ENCODE data around the gene KRTAP5-1. TPM values are rescaled to one million over a fixed set of nuclear protein-coding genes. Genes with fewer than 3 reads are reported as not detected.

KRTAP5-1 gene
- polyA plus RNA-seq, 1 of the 3 experiments (the other 2 are of a cell fraction), result not detected

DNA sequence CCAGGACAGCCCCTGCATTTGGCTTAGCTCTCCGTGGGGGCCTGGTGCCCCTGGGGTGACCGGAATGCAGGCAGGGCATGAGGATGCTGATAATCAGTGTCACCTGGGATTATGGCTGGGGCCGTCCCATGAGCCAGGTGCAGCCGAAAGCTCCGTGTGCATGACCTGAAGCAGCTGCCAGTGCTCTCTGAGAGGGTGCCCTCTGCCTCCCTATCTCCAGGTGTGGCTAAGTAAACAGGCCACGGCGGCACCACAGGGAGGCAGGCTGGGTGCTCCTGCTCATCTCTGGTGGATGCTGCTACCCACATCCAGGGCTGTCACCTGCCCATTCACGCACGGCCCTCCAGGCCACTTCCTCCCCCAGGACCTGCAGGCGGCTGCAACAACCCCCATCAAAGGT, 42.8 kb downstream of the KRTAP5-1 start:
- Histone ChIP-seq H3K27ac (ENCODE audit: low read depth in 2 of 2, low read length in 1 of 2) (no peak overlapping the region), H2AFZ (ENCODE audit: low read depth) (no peak overlapping the region), H3K9me2 (no peaks in the 10 kb centered on the region), H3K4me1 (ENCODE audit: control insufficient read depth in 1 of 2, insufficient read depth in 2 of 2, low read depth in 1 of 2, low read length in 1 of 2) (peaks cover 0 to 3% of the 10 kb centered on the region in 2 experiments; a peak in 1 of 4 replicates), H4K20me1 (ENCODE audit: insufficient read depth) (peaks cover 4% of the 10 kb centered on the region), H3K9me3 (no peaks in the 10 kb centered on the region), H3K79me2 (ENCODE audit: insufficient read depth) (peaks cover 3% of the 10 kb centered on the region; the same call in 1 of the 2 replicates), H3F3A (replicated peaks; ENCODE audit: insufficient read depth) (no peaks in the 10 kb centered on the region), H3K9ac (no peak overlapping the region), H3K4me2 (no peak overlapping the region), H3K27me3 (ENCODE audit: insufficient read depth) (peaks cover 12% of the 10 kb centered on the region), H3K4me3 (ENCODE audit: low read depth in 2 of 2, low read length in 1 of 2) (no peak overlapping the region), H3K36me3 (replicated peaks in 1 of 2; ENCODE audit: control insufficient read depth in 1 of 2, insufficient read depth in 2 of 2, low read length in 1 of 2) (no peaks in the 10 kb centered on the region)
- TF ChIP-seq POLR2AphosphoS5 (IDR thresholded peaks at IDR 0.05; ENCODE audit: low read depth, low read length), result no peak
- no peak for TF ChIP-seq SMC3 (IDR thresholded peaks at IDR 0.05; ENCODE audit: low read depth, low read length)
- no peak for TF ChIP-seq FOSL2 (IDR thresholded peaks at IDR 0.05; ENCODE audit: borderline replicate concordance, low read depth)
- TF ChIP-seq ELF1 (IDR thresholded peaks at IDR 0.05), result no peak
- DNase-seq, result no peak
- ChIA-PET CTCF (interaction anchor here (10.5 kb wide), 1 partner anchor 30 kb away, joined by 398 read pairs; the partner anchor contains the start of gene DUSP8), POLR2A (no interaction called here)
- 69% methylated on average over 7 of the region's 10 CpGs for WGBS (ENCODE audit: low lambda C conversion rate)

DNA sequence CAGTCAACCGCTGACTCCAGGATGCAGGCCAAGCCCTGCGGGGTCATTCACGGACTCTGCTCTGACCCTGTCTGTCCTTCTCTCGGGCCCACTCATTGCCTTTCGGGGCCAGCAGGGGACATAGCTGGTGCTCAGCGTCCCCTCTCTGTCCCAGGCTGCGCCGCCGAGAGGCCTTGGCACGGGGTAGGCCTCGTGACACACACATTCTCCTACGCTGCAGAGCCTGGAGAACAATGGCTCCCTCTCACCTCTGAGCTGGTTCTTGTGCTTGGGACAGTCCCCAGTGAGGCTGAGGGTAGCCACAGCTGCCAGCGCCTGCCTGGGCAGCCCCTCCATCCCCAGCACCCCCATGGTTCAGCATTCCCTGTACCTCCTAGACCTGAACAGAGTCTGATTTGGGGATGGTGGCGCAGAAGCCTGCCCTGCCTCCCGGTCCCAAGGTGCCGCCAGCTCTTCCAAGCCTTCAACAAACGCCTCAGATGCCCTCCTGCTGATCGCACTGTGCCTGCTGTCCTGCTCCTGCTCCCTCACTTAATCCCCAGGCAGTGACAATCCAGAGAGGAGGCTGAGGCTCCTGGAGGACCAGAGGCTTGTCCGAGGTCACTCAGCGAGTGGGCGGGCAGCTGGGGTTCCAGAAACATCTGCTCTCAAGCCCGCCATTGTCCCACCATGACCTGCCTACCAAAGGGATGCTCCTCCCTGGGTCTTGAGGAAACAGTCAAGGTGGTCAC, 43.4 kb downstream of the KRTAP5-1 start:
- no peak overlapping the region for H3K9ac ChIP-seq
- H3K4me2 ChIP-seq, result no peak overlapping the region
- no peaks in the 10 kb centered on the region for H3K9me3 ChIP-seq
- H3K27ac ChIP-seq (ENCODE audit: low read depth in 2 of 2, low read length in 1 of 2), result no peak overlapping the region
- ChIA-PET CTCF (interaction anchor here (0.9 to 10.5 kb wide), 4 partner anchors 16 to 86 kb away, joined by 4 to 398 read pairs (median 4); partner anchors contain the start of gene DUSP8), POLR2A (no interaction called here)
- peaks cover 9% of the 10 kb centered on the region for H3K79me2 ChIP-seq (ENCODE audit: insufficient read depth)
- H3K27me3 ChIP-seq (ENCODE audit: insufficient read depth), result peaks cover 7% of the 10 kb centered on the region; the same call in 1 of the 2 replicates
- DNase-seq, result no peak
- no peaks in the 10 kb centered on the region for H3K9me2 ChIP-seq
- TF ChIP-seq YY1 (IDR thresholded peaks at IDR 0.05; ENCODE audit: low read depth) (no peak), CTCF (IDR thresholded peaks at IDR 0.05) (no peak), REST (IDR thresholded peaks at IDR 0.05; ENCODE audit: low read depth, low read length) (no peak), TAF1 (IDR thresholded peaks at IDR 0.05; ENCODE audit: borderline replicate concordance, low read depth, low read length) (no peak), MEF2A (IDR thresholded peaks at IDR 0.05; ENCODE audit: borderline replicate concordance, low read depth) (no peak), ELF1 (IDR thresholded peaks at IDR 0.05) (no peak), GABPA (IDR thresholded peaks at IDR 0.05; ENCODE audit: low read depth) (no peak), SIN3A (IDR thresholded peaks at IDR 0.05; ENCODE audit: borderline replicate concordance, low read depth, low read length) (no peak), EP300 (IDR thresholded peaks at IDR 0.05; ENCODE audit: borderline replicate concordance in 1 of 2, low read depth in 1 of 2, low read length in 1 of 2) (no peak), RXRA (IDR thresholded peaks at IDR 0.05; ENCODE audit: borderline replicate concordance, low read depth) (no peak), FOSL2 (IDR thresholded peaks at IDR 0.05; ENCODE audit: borderline replicate concordance, low read depth) (no peak), POLR2AphosphoS5 (IDR thresholded peaks at IDR 0.05; ENCODE audit: low read depth, low read length) (no peak), EZH2phosphoT487 (IDR thresholded peaks at IDR 0.05; ENCODE audit: borderline replicate concordance, low read depth) (no peak), IRF3 (IDR thresholded peaks at IDR 0.05; ENCODE audit: low read depth, low read length) (no peak), CHD2 (IDR thresholded peaks at IDR 0.05; ENCODE audit: low read length, partially characterized antibody) (no peak), RCOR1 (IDR thresholded peaks at IDR 0.05; ENCODE audit: low read length) (no peak), MXI1 (IDR thresholded peaks at IDR 0.05; ENCODE audit: low read depth, low read length) (no peak)
- TF ChIP-seq, protein P1, sequence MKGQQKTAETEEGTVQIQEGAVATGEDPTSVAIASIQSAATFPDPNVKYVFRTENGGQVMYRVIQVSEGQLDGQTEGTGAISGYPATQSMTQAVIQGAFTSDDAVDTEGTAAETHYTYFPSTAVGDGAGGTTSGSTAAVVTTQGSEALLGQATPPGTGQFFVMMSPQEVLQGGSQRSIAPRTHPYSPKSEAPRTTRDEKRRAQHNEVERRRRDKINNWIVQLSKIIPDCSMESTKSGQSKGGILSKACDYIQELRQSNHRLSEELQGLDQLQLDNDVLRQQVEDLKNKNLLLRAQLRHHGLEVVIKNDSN (IDR thresholded peaks at IDR 0.05; ENCODE audit: borderline replicate concordance, low read depth), result no peak
- no peak overlapping the region for H3K4me3 ChIP-seq (ENCODE audit: low read depth in 2 of 2, low read length in 1 of 2)
- no peaks in the 10 kb centered on the region for H3F3A ChIP-seq (replicated peaks; ENCODE audit: insufficient read depth)
- WGBS (ENCODE audit: low lambda C conversion rate), result 80% methylated on average over 16 of the region's 22 CpGs
- H3K36me3 ChIP-seq (replicated peaks in 1 of 2; ENCODE audit: control insufficient read depth in 1 of 2, insufficient read depth in 2 of 2, low read length in 1 of 2), result no peaks in the 10 kb centered on the region
- H4K20me1 ChIP-seq (ENCODE audit: insufficient read depth), result peaks cover 8% of the 10 kb centered on the region
- H2AFZ ChIP-seq (ENCODE audit: low read depth), result no peak overlapping the region
- no peaks in the 10 kb centered on the region; a peak in 1 of 4 replicates for H3K4me1 ChIP-seq (ENCODE audit: control insufficient read depth in 1 of 2, insufficient read depth in 2 of 2, low read depth in 1 of 2, low read length in 1 of 2)

Data from SK-N-SH (cell line).